M059J (cell line): ENCODE results near the gene PKN2. TPM values are rescaled to one million over a fixed set of nuclear protein-coding genes. Genes with fewer than 3 reads are reported as not detected.
A peak's percentile ranks its signal among the peaks of the same experiment; 100 is the strongest.
"Not testable (repeated sequence)": the region's sequence is repeated elsewhere in the genome, so short reads cannot be mapped to it uniquely, and the experiment has no call there.

ENCODE experiments used
- DNase-seq: peaks from one replicate; pipeline ENCODE4 v3.0.0-alpha.2; 2012; ENCODE audit warnings: low read depth
- total RNA-seq: library from RNA; depleted of rRNA; stranded (reverse); fragments of >200 nt; shearing (Covaris generic); gene quantifications from 2 replicates; pipeline ENCODE4 v1.2.3, GENCODE V29; 2014

PKN2 gene
- total RNA-seq, 1 experiment from 2014 or later, result 30.7 TPM

GRCh38 chr1:88787023-88787903, 103.2 kb downstream of the PKN2 start:
- DNase-seq, result no peak

DNA sequence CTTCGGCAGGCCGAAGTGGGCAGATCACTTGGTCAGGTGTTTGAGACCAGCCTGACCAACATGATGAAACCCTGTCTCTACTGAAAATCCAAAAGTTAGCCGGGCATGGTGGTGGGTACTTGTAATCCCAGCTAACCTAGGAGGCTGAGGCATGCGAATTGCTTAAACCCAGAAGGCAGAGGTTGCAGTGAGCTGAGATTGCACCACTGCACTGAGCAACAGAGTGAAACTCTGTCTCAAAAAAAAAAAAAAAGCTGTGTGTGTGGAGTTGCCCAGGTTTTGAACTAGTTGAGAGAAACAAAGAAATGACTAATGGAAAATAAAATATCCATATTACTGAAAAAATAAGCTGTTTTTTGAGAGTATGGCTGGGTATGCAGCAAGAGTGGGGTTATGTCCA, 107.1 kb downstream of the PKN2 start:
- DNase-seq, result no peak

DNA sequence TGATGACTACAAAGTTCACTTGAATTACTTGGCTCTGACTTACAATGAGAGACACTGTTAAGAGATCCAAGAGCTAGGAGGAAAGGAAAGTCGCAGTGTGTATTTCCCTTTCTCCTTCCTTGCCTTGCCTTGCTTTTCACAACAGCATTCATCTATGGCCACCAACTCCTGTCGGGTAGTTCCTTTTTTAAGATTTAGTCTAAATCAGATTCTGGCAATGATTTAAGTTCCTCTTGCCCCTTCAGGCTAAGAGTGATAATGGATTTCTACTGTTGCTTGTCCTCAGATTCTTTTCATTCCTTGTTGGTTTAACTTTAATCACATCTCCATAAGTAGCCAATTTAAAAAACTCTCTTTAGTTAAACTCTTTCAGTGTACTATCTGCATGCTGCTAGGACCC, 115.4 kb downstream of the PKN2 start:
- DNase-seq, result no peak

DNA sequence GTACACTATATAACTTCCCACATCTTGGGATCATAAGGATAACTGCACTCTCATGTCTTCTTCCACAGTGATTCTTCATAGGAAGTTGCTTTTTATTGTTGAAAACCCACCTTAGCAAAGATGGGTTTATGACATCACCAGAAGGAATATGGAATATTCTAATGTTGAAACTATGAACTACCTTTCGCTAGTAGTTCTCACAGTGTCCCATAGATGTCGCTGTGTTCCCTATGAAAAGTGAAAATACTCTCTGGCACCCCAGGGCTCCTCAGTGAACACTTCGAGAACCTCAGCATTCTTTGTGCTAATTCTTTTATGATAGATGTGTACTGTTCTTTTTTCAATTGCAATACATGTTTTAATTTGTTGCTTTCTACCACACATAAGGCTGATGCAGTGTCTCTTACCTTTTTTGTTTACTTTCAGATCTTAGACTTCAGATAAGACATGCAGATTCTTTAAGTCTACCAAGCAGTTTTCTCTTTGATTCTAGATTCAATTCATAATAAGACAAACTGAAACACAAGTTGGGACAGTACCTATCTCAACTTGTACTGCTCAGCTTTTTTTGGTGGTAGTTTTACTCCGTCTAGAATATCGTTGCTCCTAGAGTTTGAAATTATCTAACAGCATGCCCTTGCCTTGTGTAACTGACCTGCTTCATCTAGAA, 116.4 kb downstream of the PKN2 start:
- DNase-seq, result peak; percentile 6

DNA sequence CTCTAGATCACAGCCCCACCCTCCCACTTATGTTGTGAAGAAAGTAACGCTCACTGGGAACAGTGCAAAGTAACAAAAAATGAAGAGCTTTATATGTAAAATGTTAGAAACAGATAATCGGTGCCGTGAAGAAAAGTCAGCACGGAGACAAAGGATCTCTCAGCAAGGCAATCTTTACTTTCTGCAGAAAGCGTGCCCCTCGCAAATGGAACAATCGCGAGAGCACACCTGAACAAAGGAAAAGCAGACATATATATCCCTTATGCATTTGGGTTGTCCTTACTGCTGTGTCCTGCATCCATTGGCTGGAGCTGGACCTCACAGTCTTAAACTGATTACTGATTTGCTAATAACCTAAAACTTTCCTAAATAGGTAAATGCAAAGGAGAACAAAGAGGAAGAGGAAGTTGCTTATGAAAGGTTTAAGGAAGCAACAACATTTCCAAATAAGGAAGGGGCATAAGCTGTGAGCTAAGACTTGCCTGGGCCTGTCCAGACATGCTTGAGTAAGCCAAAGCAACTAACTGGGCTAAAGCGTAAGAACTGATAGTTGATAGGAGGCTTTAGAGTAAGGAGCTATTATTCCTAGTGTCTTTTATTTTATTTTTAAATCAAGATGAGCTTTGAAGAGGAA, 117.6 kb downstream of the PKN2 start:
- peak; percentile 18 for DNase-seq

GRCh38 chr1:88802404-88802803, 118.3 kb downstream of the PKN2 start:
- DNase-seq, result peak; percentile 40

- peak; percentile 74 for DNase-seq
Measured at GRCh38 chr1:88802950-88803349, 118.9 kb downstream of the PKN2 start.

DNA sequence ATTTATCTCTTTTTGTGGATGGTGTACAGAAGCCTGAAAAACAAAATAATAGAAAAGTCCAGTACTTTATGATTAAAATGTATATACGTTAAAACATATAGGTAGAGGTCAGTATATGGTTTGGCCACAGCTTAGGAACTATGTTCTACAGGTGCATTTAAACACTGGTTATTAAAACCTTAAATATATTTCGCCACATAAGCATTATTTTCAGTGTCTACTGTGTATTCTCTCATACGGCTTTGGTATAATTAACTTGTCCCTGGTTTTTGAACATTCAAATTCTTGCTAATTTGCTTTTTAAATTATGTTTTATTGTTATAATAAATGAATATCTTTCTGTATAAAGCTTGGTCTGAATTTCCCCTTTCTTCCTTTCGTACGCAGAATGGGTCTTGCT, 119.4 kb downstream of the PKN2 start:
- no peak for DNase-seq

DNA sequence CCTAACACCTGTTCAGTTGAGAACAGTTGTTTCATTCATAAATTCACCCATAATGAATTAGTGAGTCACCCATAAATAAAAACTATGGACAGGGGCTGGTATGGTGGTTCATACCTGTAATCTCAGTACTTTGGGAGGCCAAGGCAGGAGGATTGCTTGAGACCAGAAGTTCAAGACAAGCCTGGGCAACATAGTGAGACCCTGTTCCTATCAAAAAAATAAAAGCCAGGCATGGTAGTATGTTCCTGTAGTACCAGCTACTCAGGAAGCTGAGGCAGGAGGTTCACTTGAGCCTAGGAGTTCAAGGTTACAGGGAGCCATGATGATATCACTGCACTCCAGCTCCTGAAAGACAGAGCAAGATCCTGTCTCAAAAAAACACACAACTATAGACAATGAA, 128.3 kb downstream of the PKN2 start:
- DNase-seq, result no peak

- no peak for DNase-seq
Measured at GRCh38 chr1:88813471-88813870, 129.4 kb downstream of the PKN2 start.

DNA sequence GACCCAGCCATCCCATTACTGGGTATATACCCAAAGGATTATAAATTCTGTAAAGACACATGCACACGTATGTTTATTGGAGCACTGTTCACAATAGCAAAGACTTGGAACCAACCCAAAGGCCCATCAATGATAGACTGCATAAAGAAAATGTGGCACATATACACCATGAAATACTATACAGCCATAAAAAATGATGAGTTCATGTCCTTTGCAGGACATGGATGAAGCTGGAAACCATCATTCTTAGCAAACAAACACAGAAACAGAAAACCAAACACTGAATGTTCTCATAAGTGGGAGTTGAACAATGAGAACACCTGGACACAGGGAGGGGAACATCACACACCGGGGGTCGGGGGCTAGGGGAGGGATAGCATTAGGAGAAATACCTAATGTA, 135.6 kb downstream of the PKN2 start:
- not testable (repeated sequence) for DNase-seq

GRCh38 chr1:88825721-88826120, 141.6 kb downstream of the PKN2 start:
- DNase-seq, result no peak

DNA sequence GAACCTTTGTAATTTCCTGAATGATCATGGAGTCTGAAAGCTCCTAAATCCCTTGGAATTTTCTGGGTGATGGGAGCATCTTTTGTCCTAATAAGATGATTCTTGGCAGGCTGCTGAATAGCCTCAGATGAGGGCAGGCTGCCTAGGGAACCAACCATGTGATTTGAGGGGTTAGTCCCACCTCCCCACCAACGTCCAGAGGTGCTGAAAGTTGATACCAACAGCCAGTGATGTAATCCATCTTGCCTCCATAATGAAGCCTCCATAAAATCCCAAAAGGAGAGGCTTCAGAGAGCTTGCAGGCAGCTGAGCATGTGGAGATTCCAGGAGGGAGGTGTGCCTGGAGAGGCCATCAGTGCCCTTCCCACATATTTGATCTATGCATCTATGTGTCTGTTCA, 163.6 kb downstream of the PKN2 start:
- DNase-seq, result no peak

DNA sequence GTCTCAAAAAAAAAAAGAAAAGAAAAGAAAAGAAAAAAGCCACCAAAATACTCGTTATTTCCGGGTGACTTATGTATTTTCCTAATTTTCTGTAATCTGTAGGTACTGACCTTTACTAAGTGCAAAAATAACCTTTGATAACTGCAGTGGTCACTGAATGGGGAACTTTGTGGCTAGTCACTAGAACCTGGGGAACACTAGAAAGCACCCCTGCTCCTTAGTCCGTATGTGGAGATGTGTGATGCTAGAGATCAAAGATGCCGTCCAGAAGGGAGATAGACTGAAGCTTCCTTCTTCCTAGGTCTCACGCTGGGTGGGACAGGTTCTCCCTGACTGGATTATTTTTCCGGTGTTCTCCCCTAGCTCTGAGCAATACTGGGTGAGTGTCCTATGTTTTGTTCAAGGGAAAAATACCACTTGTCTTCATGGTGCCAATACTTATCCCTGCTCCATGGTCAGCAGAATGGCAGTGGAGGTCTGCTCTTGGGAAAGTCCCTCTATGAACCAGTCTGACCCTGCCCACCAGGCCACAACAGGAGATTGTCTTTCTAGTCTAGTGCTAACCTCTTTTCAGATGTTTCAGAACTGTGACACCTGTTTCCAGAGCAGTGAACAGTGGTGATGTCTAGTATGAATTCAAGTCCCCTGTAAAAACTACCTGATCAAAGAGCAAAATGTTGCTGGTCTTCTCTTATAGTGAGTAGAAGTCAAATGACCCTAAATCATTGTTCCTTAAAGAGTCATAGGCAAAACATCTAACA, 167.4 kb downstream of the PKN2 start:
- DNase-seq, result no peak

DNA sequence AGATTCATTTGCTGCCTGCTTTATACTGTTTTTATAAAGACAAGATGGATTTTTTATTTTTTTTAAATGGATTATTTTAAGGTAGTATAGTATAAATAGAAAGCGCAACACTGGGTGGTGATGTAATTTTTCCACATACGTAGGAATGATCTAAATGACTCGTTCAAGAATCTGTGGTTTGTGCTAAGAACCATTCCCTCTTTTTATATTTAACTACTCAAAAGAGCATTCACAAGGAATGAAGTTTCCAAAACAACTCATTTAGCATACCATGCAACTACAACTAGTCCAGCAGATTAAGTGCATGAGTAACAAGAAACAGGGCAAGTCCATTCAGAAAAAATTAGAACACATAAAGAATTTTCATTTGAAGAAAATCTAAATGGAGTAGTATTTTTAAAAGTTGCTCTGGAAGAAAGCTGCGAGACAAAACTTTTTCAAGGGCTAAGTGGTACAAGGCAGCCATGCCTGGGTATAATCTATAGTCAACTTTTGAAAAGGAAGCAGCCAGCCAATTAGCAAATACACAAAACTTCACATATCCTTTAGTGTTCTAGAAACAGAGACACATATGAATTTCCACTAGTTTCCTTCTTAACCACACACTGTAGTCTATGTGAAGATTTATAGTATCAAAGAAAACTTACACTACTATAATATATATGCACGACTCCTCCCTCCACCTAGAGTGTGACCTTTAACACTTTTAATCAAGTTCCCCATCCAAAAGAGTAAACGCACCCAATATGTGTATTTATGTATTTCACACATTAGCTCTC, 183.9 kb downstream of the PKN2 start:
- DNase-seq, result peak; percentile 40

GRCh38 chr1:88869644-88870043, 185.6 kb downstream of the PKN2 start:
- DNase-seq, result not testable (repeated sequence)

DNA sequence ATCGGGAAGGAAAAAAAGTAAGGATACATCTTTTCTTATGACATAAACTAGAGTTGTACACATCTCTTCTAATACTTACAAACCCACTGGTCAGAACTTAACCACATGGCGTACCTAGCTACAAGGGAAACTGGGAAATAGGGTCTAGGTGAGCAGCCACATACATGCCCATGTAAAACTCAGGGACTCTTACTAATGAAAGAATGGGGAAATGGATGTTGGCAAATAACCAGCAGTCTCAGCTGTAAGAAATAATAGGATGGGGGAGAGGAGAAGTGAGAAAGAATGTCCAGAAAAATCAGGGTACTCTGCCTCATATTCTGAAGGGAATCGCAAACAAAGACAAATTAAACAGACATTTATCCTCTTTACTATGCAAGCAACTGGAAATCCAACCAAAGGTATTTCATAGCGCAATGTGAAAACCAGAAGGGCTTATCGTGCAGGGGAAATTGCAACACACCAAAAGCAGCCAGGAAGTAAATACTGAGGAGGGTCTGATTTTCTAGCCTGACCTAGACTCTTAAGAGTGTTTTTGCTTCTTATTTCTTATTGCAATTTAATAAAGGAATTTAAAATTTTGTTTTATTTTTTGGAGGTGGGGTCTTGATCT, 189.8 kb downstream of the PKN2 start:
- no peak for DNase-seq

GRCh38 chr1:88875595-88875994, 191.5 kb downstream of the PKN2 start:
- DNase-seq, result no peak

DNA sequence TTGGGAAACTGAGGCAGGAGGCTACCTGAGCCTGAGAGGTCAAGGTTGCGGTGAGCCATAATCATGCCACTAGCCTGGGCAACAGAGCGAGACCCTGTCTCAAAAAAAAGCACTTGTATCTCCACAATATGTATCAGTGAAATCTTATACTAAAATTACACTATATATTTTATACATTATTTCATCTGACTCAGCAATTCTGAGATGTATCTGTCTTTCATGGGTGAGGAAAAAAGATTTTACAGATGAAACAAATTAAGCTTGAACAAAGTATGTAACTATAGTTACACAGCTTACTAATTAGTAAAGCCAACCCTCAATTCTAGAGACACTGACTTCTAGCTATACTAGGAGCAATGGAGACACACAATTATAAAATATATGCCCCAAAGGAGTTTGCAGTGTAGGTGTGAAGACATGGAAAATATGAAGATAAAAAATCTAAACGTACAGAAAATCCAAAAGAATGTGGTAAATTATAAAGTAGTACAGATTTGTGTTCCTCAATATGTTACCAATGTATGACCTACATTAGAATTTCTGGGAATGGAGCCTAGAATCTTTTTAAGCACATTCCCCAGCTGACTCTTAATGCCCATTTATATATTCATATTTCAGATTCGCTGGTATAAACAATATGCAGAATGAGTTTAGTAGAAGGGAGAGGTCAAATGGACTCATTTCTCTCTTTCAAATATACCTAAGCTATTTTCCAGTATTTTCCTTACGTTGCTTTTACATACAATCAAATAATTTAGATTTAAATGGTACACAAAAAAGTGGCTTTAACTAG, 192.7 kb downstream of the PKN2 start:
- no peak for DNase-seq

GRCh38 chr1:88877382-88877825, 193.3 kb downstream of the PKN2 start:
- peak; percentile 35 for DNase-seq
